Fibroblast of pulmonary artery (primary cell): ENCODE data around the gene PCDHB12.

Experiments
- DNase-seq: peaks from one replicate; pipeline ENCODE4 v3.0.0-alpha.2; 2010; ENCODE audit warnings: low read depth
- H3K4me3 ChIP-seq: replicated peaks from 2 replicates; pipeline ENCODE4 v1.5.1; 2011; ENCODE audit warnings: low read depth, mild to moderate bottlenecking, control low read depth, low read length, moderate library complexity
- CTCF ChIP-seq: IDR thresholded peaks from 2 replicates; pipeline ENCODE4 v1.5.1; 2011; ENCODE audit warnings: mild to moderate bottlenecking, control low read depth, low read length, inconsistent platforms; ENCODE audit errors: missing control alignments

Gene PCDHB12

GRCh38 chr5:141258464-141258863 lies 49.9 kb downstream of the PCDHB12 start:
- TF ChIP-seq CTCF: no peak
- no peak overlapping the region for H3K4me3 ChIP-seq
- DNase-seq: no peak

GRCh38 chr5:141258948-141259347 lies 50.4 kb downstream of the PCDHB12 start:
- H3K4me3 ChIP-seq: no peak overlapping the region
- TF ChIP-seq CTCF: no peak
- DNase-seq: no peak

- DNase-seq: peak; percentile 12
- no peak overlapping the region for H3K4me3 ChIP-seq
Measured at GRCh38 chr5:141260458-141261237, 52.1 kb downstream of the PCDHB12 start.

GRCh38 chr5:141261238-141261546 lies 52.7 kb downstream of the PCDHB12 start:
- TF ChIP-seq CTCF: no peak
- no peak for DNase-seq
- H3K4me3 ChIP-seq: no peak overlapping the region

More at GRCh38 chr5:141260458-141261237, 52.1 kb downstream of the PCDHB12 start:
- no peak for TF ChIP-seq CTCF
